Body of pancreas (tissue), 4 donors: ENCODE measurements around the gene MYL3. TPM values are rescaled to one million over a fixed set of nuclear protein-coding genes. Genes with fewer than 3 reads are reported as not detected.

ENCODE experiments used
- ATAC-seq: fragments of 150-250 bp; one replicate; pipeline ENCODE4 v1.9.1; 2016
- DNase-seq, 4 donors: peaks; one replicate each; pipeline ENCODE4 v3.0.0-alpha.2; 2019
- H3K27ac ChIP-seq, 4 donors: fragments of 200-600 bp; sonication (generic); 1 replicate in 3 of 4; 2 replicates in 1 of 4; pipeline versions ENCODE4 v1.5.1 to v1.6.1; 2016 to 2019; ENCODE audit warnings: mild to moderate bottlenecking in 1 of 4, mixed read lengths in 1 of 4, moderate library complexity in 1 of 4
- H3K27me3 ChIP-seq, 2 donors: fragments of 200-600 bp; sonication (generic); one replicate each; pipeline ENCODE4 v1.6.0; 2016; ENCODE audit warnings: mild to moderate bottlenecking in 1 of 2
- H3K36me3 ChIP-seq, 2 donors: fragments of 200-600 bp; sonication (generic); replicated peaks in 1 of 2; 2 replicates each; pipeline ENCODE4 v1.5.1; 2016; ENCODE audit warnings: low read depth in 2 of 2; ENCODE audit not compliant: insufficient read depth in 1 of 2
- H3K4me1 ChIP-seq: fragments of 200-600 bp; sonication (generic); one replicate; pipeline ENCODE4 v1.6.0; 2016
- H3K4me3 ChIP-seq, 2 donors: fragments of 200-600 bp; sonication (generic); 1 replicate in 1 of 2; 2 replicates in 1 of 2; pipeline ENCODE4 v1.5.1; 2016 to 2019
- H3K9me3 ChIP-seq, 3 donors: fragments of 200-600 bp; sonication (generic); 1 replicate in 2 of 3; 2 replicates in 1 of 3; pipeline ENCODE4 v1.5.1; 2016
- POLR2A ChIP-seq, 3 donors: fragments of 450-650 bp; IDR thresholded peaks; one replicate each; pipeline ENCODE4 v1.6.1; 2016; ENCODE audit warnings: antibody characterized with exemption in 3 of 3, mild to moderate bottlenecking in 2 of 3
- WGBS, 2 donors: methylation state at CpG; one replicate each; pipeline ENCODE4 v1.1.5; 2017; 5-methylcytosine and 5-hydroxymethylcytosine counted together
- intact Hi-C: fragments of 100-400 bp; cut with DNase I; formaldehyde crosslinking; loops from one replicate; pipeline ENCODE4 v1.15.1; 2023
- total RNA-seq, 2 donors: library from RNA; depleted of rRNA; stranded (reverse); fragments of >200 nt; gene quantifications; one replicate each; pipeline ENCODE4 v1.1.0, GENCODE V29; 2016
- TF ChIP-seq, protein P1 (sequence below), 7 experiments: fragments of 450-650 bp in 4 of 7; fragments of 200-600 bp in 3 of 7; sonication (generic) in 3 of 7; IDR thresholded peaks; one replicate each; pipeline ENCODE4 v1.5.1; 2016 to 2019; ENCODE audit warnings: antibody characterized with exemption in 7 of 7

Gene MYL3
- total RNA-seq, 2 donors from 2014 or later: 10.4 TPM; not detected in 1

DNA sequence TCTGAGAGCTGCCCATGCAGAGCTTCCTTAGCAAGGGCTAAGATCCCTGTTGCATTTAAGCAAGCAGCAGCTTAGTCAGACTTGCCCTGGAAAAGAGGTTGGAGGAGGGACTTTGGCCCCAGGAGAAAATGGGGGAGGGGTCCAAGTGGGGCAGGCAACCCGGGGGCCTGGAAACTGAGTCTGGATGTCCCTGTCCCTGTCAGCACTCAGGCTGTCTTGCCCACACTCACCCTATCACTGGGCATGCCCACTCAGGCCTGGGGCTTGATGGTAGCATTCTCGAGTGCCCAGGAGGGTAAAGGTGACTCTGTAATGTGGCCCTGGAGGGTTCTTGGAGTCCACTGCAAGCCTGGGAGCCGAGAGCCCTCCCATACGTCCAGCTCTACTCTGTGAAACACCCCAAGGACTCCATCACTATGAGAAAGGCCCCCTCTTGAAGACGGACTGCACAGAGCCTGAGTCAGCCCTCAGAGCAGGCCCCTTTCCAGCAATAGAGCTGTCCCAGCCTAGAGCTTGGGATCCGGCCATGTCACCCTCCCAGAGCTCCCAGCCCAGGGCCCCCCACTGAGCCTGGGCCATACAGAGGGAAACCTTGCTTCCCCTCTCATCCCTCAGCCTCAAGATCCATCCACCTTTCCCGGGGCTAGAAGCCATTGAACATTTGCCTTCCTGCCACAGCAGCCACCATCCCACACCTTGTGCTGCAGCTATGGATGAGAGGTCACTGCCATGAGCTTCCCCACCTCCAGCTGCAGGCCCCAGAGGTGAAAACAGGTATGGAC lies 13.4 kb downstream of the MYL3 start:
- Histone ChIP-seq H3K27me3 (no peaks in the 10 kb centered on the region), H3K9me3 (no peaks in the 10 kb centered on the region), H3K36me3 (no peaks in the 10 kb centered on the region), H3K27ac (no peak overlapping the region), H3K4me1 (peaks cover 16% of the 10 kb centered on the region), H3K4me3 (no peak overlapping the region)
- 51 to 70% methylated on average over 2 to 7 of the region's 7 CpGs for WGBS, 2 donors
- TF ChIP-seq, protein P1, sequence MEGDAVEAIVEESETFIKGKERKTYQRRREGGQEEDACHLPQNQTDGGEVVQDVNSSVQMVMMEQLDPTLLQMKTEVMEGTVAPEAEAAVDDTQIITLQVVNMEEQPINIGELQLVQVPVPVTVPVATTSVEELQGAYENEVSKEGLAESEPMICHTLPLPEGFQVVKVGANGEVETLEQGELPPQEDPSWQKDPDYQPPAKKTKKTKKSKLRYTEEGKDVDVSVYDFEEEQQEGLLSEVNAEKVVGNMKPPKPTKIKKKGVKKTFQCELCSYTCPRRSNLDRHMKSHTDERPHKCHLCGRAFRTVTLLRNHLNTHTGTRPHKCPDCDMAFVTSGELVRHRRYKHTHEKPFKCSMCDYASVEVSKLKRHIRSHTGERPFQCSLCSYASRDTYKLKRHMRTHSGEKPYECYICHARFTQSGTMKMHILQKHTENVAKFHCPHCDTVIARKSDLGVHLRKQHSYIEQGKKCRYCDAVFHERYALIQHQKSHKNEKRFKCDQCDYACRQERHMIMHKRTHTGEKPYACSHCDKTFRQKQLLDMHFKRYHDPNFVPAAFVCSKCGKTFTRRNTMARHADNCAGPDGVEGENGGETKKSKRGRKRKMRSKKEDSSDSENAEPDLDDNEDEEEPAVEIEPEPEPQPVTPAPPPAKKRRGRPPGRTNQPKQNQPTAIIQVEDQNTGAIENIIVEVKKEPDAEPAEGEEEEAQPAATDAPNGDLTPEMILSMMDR (IDR thresholded peaks at IDR 0.05): no peak
- TF ChIP-seq POLR2A (IDR thresholded peaks at IDR 0.05): no peak
- no peak for ATAC-seq
- intact Hi-C loops: no loop called here
- DNase-seq: peak in 1 of 4 donors; percentile 3

DNA sequence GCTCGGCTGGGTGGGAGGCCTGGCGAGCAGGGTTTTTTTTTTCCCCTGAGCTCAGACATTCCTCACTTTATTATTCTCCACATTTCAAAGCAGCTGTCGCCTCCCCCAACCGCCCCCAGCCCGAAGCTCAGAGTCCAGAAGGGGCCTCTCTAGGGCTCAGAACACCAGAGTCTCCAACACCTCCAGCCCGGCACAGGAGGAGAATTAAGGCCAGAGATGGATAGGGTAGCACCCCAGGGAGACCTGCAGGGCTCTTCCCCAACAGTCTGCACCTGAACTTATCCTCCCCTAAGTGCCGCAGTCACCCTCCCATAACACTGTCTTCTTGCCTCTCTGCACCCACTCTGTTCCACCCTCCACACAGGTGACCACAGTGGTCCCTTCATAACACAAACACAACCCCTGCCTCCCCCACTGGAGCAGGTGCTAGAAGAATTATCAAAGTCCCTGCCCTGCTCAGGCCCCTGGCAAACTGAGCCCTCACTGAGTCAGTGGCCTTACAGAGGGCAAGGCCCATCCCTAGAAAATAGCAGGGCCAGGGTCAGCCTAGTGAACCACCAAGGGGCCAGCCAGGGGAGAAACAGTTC lies 14.1 kb downstream of the MYL3 start:
- Histone ChIP-seq H3K36me3 (no peaks in the 10 kb centered on the region), H3K9me3 (no peaks in the 10 kb centered on the region), H3K27me3 (no peaks in the 10 kb centered on the region), H3K4me3 (no peak overlapping the region), H3K4me1 (peaks cover 17% of the 10 kb centered on the region), H3K27ac (no peak overlapping the region)
- no peak for ATAC-seq
- WGBS, 2 donors: 86 to 87% methylated on average over 7 of the region's 7 CpGs
- TF ChIP-seq POLR2A (IDR thresholded peaks at IDR 0.05): no peak
- TF ChIP-seq, protein P1 (IDR thresholded peaks at IDR 0.05): no peak
- DNase-seq: peak in 1 of 4 donors; percentile 3
- intact Hi-C loops: no loop called here

DNA sequence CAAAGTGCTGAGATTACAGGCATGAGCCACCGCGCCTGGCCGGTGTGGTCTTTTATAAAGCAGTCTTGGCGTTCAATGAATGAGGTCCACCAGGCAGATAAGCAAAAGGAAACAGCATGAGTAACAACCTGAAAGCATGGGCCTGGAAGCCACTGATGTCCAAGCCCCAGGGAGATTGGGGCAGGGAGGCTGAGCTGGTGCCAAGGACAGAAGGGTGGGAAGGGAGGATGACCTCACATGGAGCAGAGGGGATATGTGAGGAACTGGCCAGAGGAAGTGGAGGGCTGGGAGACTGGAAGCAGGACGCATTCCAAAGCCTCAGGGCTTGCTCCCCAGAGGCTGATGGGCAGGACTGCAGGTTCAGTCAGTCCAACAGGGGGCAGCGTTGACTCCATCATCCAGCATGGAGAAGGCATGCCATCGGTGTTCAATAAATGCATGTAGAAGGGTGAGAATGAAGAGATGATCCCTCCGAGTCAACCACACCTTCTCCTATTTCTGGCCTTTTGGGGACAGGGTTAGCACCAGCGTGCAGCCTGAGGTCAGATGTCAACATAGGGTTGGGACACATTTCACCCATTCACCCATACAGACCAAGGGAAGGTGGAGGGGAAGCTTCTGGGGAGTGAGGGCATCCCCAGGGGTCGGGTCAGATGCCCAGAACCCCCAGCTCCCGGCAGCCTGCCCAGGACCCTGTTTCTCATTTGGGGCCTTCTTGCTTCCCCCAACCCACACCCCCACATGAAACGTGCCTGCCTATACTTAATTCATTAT lies 14.8 kb downstream of the MYL3 start:
- ATAC-seq (no peak), DNase-seq (peak in 2 of 4 donors; percentile 10 to 19)
- Histone ChIP-seq H3K27me3 (no peaks in the 10 kb centered on the region), H3K4me3 (no peak overlapping the region), H3K9me3 (no peaks in the 10 kb centered on the region), H3K27ac (no peak overlapping the region), H3K36me3 (no peaks in the 10 kb centered on the region), H3K4me1 (peaks cover 17% of the 10 kb centered on the region)
- 74 to 77% methylated on average over 11 to 12 of the region's 12 CpGs for WGBS, 2 donors
- intact Hi-C loops: no loop called here
- no peak for TF ChIP-seq POLR2A (IDR thresholded peaks at IDR 0.05)
- TF ChIP-seq, protein P1 (IDR thresholded peaks at IDR 0.05): peak in 2 of 7 experiments; percentile 10

DNA sequence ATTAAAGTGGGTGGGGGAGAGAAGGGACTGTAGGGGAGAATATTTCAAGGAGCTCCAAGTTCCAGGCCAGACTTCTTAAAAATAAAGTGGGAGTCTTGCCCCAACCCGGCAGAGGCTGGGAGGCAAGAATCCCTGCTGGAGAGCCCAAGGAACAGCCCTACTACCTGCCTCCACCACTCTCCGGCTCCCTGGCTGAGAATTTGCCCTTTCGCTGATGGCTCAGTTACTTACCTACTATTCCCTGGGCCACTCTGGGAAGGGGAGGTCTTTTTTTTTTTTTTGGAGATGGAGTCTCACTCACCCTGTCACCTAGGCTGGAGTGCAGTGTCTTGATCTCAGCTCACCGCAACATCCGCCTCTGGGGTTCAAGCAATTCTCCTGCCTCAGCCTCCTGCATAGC lies 15.5 kb downstream of the MYL3 start:
- no peak for DNase-seq
- 94 to 96% methylated on average over 5 of the region's 5 CpGs for WGBS, 2 donors
- intact Hi-C loops: no loop called here

More for the DNA sequence above, 15.5 kb downstream of the MYL3 start:
- Histone ChIP-seq H3K36me3 (no peaks in the 10 kb centered on the region), H3K9me3 (no peaks in the 10 kb centered on the region), H3K4me1 (peaks cover 17% of the 10 kb centered on the region), H3K27me3 (no peaks in the 10 kb centered on the region), H3K27ac (no peak overlapping the region), H3K4me3 (no peak overlapping the region)
- no peak for TF ChIP-seq POLR2A (IDR thresholded peaks at IDR 0.05)
- TF ChIP-seq, protein P1 (IDR thresholded peaks at IDR 0.05): no peak
- ATAC-seq: no peak
